ENCODE results near the gene FBXO47. TPM values are rescaled to one million over a fixed set of nuclear protein-coding genes. Genes with fewer than 3 reads are reported as not detected.

The FBXO47 gene
- total and polyA plus RNA-seq, 7 donors, result 0.03 TPM; not detected in 6

DNA sequence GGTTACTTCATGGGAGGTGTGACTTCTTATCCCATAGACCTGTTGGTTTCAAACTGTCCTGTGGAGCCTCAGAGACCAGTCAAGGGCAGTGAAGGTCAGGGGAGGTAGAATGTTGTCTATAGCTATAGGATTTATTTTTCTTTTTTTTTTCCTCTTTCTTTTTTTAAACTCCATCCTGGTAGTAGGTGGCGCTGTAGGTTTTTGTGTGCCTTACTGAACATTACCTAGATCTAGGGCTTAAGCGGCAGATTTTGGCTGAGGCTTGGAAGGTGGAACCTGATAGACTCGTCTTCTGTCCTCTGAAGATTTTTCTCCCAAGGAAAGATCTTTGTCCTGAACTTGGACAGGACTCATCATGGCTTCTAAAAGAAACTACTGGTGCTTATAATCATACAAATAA is 49.9 kb downstream of the FBXO47 start:
- no peak overlapping the region for H3K4me3 ChIP-seq
- intact Hi-C loops (cut with DNase I), result no loop called here
- peaks cover 3 to 45% of the 10 kb centered on the region in 2 donors for H3K36me3 ChIP-seq (ENCODE audit: insufficient read depth in 1 of 2, low read depth in 1 of 2)
- no peaks in the 10 kb centered on the region for H3K9me3 ChIP-seq
- peaks cover 11% of the 10 kb centered on the region for H3K4me1 ChIP-seq
- TF ChIP-seq, protein P1, sequence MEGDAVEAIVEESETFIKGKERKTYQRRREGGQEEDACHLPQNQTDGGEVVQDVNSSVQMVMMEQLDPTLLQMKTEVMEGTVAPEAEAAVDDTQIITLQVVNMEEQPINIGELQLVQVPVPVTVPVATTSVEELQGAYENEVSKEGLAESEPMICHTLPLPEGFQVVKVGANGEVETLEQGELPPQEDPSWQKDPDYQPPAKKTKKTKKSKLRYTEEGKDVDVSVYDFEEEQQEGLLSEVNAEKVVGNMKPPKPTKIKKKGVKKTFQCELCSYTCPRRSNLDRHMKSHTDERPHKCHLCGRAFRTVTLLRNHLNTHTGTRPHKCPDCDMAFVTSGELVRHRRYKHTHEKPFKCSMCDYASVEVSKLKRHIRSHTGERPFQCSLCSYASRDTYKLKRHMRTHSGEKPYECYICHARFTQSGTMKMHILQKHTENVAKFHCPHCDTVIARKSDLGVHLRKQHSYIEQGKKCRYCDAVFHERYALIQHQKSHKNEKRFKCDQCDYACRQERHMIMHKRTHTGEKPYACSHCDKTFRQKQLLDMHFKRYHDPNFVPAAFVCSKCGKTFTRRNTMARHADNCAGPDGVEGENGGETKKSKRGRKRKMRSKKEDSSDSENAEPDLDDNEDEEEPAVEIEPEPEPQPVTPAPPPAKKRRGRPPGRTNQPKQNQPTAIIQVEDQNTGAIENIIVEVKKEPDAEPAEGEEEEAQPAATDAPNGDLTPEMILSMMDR (IDR thresholded peaks at IDR 0.05), result no peak
- H3K27ac ChIP-seq, result no peak overlapping the region
- 78 to 97% (median 78%) methylated on average over 3 of the region's 3 CpGs for WGBS, 3 donors
- ATAC-seq (no peak), DNase-seq (no peak)
- H3K27me3 ChIP-seq (ENCODE audit: insufficient read depth in 3 of 3, low read length in 2 of 3), result no peaks in the 10 kb centered on the region

DNA sequence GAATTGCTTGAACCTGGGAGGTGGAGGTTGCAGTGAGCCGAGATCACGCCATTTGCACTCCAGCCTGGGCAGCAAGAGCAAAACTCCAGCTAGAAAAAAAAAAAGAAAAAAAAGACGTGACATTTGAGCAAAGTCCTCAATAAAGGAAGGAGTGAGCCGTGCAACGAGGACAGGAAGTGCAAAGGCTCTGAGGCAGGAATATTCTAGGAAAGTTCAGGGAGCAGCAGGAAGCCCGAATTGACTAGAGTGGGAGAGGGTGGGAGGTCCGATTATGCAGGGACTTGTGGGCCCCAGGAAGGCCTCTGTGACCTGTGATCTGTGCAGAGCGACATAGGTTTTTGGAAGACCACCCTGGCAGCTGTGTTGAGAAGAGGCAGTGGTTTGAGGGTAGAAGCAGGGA is 50.4 kb downstream of the FBXO47 start:
- no peak for DNase-seq
- 75 to 81% (median 77%) methylated on average over 8 of the region's 8 CpGs for WGBS, 3 donors
- Histone ChIP-seq H3K4me3 (no peak overlapping the region), H3K9me3 (no peaks in the 10 kb centered on the region), H3K36me3 (ENCODE audit: insufficient read depth in 1 of 2, low read depth in 1 of 2) (peaks cover 3 to 45% of the 10 kb centered on the region in 2 donors), H3K4me1 (peaks cover 13% of the 10 kb centered on the region), H3K27ac (no peak overlapping the region), H3K27me3 (ENCODE audit: insufficient read depth in 3 of 3, low read length in 2 of 3) (no peaks in the 10 kb centered on the region)
- ATAC-seq, result no peak
- TF ChIP-seq, protein P1 (IDR thresholded peaks at IDR 0.05), result no peak
- intact Hi-C loops (cut with DNase I), result no loop called here

DNA sequence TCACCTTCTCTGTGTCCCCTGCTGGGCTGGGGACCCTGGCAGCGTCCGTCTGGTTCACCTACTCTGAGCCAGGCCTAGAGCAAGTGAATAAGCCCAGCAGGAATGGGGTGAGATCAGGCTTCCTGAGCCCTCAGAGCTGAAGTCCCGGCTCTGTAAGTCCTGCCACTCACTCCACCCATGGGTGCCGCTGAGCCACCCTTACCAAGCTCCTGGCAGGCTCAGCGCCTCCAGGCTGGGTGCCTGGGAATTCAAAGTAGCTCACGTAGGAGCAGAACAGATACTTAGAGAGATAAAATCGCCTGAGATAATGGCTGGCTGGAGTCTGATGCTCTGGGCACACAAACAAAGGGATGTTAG is 51.6 kb downstream of the FBXO47 start:
- Histone ChIP-seq H3K27me3 (ENCODE audit: insufficient read depth in 3 of 3, low read length in 2 of 3) (no peaks in the 10 kb centered on the region), H3K4me1 (peaks cover 13% of the 10 kb centered on the region), H3K4me3 (no peak overlapping the region), H3K9me3 (no peaks in the 10 kb centered on the region), H3K36me3 (ENCODE audit: insufficient read depth in 1 of 2, low read depth in 1 of 2) (peaks cover 3 to 49% of the 10 kb centered on the region in 2 donors), H3K27ac (no peak overlapping the region)
- intact Hi-C loops (cut with DNase I), result no loop called here
- 92 to 93% (median 92%) methylated on average over 7 of the region's 7 CpGs for WGBS, 3 donors
- ATAC-seq (no peak), DNase-seq (peak in 1 of 2 donors; percentile 3)
- TF ChIP-seq, protein P1 (IDR thresholded peaks at IDR 0.05), result no peak

DNA sequence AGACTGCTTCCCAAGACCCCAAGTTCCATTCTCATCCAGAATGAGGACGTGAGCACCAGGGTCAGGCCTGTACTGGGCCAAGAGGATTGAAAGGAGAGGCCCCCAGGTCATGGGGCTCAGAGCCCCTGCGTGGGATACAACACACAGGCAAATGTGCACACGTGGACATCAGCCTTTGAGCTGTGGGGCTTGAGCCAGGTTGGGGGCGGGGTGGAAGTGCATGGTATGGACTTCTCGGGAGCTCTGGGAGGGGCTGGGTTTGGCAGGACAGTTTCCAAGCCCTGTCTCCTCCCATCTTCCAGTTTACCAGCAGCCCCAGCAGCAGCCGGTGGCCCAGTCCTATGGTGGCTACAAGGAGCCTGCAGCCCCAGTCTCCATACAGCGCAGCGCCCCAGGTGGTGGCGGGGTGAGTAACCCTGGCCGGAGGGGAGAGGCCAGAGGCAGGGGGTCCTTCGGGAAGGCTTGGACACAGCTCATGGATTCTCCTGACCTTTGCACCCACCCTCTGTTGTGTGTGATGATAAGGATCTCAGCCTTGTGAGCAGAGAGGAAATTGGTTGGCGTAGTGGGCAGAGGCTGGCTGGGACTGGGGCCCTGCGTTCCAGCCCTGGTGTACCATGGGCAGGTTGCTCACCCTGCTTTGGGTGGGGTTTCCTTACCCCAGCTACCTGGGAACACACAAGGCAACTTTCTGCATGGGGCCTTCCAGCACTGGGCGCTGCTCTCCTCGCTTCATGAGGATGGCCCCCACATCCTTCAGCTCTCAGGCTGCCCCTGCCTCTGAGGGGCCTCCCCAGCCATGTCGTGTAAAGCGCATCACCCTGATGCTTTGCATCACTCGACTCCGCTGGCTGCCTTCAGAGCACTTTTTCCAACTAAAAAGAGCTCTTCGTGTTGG is 52.2 kb downstream of the FBXO47 start:
- TF ChIP-seq, protein P1 (IDR thresholded peaks at IDR 0.05), result no peak
- Histone ChIP-seq H3K9me3 (no peaks in the 10 kb centered on the region), H3K27ac (no peak overlapping the region), H3K36me3 (ENCODE audit: insufficient read depth in 1 of 2, low read depth in 1 of 2) (peaks cover 3 to 49% of the 10 kb centered on the region in 2 donors), H3K4me3 (no peak overlapping the region), H3K4me1 (peaks cover 13% of the 10 kb centered on the region), H3K27me3 (ENCODE audit: insufficient read depth in 3 of 3, low read length in 2 of 3) (no peaks in the 10 kb centered on the region)
- intact Hi-C loops (cut with DNase I), result no loop called here
- ATAC-seq (no peak), DNase-seq (peak in 1 of 2 donors; percentile 11)
- 85 to 89% (median 88%) methylated on average over 20 of the region's 20 CpGs for WGBS, 3 donors

Measured in psoas muscle (tissue), 8 donors.